GM12874 (cell line): ENCODE results near the gene SGCA.

Source experiments
- TF ChIP-seq, protein P1 (sequence below): IDR thresholded peaks from 2 replicates; pipeline ENCODE4 v1.5.1; 2011; ENCODE audit warnings: low read depth, mild to moderate bottlenecking, control low read depth, low read length, moderate library complexity; ENCODE audit not compliant: insufficient read depth

Gene SGCA

DNA sequence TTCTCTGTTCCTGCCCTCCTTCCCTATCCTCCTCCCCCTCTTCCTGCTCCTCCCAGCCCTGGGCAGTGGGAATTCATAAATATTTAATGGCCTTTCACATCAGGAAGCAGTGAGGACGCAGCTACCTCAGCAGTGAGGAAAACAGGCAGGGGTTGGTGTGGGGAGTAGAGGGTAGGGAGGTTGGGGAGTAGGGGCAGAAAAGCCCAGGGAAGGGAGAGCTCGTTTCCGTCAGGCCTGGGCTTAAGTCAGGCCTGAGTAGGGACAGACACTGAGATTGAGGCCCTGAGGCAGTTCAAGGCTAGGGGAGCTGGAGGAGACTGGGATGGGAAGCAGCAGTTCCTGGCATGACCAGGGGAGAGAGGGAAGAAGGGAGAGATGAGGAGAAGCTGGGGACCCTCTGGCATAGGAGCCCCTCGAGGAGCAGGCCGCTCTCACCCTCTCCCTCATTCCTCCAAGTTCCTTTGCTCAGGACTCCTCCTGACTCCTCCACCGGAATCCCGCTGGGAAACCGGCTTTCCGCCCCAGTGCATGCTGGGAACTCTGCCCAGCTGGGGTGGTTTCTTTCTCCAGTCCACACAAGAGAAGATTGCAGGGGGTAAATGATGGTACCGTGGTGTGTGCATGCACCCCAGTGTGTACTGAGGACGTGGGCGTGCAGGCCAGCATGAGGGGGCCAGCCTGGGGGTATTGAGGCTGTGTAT lies 42.0 kb upstream of the SGCA start:
- TF ChIP-seq, protein P1, sequence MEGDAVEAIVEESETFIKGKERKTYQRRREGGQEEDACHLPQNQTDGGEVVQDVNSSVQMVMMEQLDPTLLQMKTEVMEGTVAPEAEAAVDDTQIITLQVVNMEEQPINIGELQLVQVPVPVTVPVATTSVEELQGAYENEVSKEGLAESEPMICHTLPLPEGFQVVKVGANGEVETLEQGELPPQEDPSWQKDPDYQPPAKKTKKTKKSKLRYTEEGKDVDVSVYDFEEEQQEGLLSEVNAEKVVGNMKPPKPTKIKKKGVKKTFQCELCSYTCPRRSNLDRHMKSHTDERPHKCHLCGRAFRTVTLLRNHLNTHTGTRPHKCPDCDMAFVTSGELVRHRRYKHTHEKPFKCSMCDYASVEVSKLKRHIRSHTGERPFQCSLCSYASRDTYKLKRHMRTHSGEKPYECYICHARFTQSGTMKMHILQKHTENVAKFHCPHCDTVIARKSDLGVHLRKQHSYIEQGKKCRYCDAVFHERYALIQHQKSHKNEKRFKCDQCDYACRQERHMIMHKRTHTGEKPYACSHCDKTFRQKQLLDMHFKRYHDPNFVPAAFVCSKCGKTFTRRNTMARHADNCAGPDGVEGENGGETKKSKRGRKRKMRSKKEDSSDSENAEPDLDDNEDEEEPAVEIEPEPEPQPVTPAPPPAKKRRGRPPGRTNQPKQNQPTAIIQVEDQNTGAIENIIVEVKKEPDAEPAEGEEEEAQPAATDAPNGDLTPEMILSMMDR: no peak

DNA sequence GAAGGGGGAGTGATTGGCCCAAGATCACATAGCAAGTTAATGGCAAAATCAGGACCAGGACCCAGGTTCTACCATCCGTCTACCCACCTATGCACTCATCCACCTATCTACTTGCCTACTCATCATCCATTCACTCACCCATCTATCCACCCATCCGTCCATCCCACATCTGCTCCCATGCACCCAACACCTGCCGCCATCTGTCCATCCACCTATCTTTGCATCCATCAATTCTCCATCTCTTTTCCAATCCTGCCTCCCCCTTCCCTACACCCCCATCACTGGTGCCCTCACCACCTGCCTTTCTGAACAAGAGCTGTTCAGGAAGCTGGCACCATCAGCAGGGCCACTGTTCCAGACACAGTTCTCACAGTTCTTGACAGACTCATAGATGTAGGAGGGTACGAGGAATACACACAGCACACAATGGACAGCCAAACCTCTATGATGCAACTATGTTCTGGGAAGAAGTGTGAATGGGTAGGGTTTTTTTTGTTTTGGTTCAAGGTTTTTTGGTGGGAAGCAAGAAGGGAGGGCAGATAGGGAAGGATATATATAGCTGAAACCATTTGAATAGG lies 40.3 kb upstream of the SGCA start:
- TF ChIP-seq, protein P1: no peak

DNA sequence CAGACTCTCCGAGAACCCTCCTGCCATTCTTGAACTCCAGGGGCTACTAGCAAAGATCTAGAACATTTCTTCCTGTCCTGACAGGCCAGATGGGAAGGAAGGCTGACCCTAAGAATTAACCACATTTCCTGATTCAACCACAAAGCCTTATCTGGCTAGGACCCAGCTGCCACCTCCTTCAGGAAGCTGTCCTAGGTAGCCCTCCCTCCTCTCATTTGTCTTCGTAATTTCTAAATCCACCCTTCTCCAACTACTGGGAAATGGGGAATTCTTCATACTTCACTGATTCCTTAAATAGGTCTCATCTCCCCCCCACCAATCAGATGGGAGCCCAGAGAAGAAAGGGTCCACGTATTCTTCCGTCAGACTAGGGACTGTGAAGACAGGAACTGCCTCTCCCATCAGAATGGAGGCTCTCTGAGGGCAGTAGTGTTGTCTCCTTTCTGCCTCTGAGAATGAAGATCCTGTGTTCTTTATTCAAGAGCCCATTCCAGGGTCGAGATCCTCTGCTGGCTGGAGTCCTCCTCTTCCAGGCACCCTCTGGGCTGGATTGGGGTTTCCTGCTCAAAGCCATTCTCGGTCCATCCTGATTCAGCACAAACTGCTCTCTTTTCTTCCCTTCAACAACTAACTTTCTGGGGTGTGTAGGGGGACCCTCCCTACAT lies 38.0 kb upstream of the SGCA start:
- TF ChIP-seq, protein P1: no peak

DNA sequence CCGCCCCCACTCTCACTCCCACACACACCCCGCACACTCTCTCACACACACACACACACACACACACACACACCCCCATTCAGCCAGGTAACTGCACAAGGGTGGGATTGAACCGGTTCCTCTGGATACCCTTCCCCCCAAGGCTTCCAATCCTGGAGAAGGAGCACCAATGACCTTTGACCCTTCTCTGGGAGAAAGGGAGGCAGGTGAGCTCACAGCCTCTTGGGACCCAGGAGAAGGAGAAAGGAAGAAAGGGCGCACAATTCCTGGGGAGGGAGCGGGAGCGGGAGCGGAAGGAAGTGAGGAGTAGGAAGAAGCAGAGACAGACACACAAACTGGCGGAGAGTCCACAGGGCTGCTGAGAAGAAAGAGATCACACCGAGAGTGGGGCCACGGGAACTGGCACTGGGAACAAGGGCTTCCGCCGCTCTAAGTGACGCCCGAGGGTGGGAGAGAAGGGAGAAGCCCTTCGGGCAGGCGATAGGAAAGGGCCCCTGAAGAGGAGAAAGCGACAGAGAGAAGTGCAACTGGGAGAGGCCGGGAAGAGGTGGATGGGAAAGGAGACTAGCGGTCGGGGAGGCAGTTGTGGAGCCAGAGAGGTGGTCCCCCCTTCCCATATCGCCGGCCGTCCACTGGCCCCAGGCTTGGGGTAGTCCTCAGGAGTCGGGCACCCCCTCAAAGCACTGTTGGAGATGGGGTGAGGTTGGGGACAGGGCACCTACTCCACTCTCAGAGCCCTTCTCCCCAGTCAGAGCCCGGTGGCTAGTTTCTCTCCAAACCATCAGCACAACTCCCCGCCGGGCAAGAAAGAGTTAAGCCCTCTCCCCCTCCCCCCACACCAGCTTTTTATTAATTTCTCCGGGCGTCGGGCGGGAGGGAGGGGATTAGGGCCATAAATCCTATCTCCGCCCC lies 37.1 kb upstream of the SGCA start:
- TF ChIP-seq, protein P1: no peak

DNA sequence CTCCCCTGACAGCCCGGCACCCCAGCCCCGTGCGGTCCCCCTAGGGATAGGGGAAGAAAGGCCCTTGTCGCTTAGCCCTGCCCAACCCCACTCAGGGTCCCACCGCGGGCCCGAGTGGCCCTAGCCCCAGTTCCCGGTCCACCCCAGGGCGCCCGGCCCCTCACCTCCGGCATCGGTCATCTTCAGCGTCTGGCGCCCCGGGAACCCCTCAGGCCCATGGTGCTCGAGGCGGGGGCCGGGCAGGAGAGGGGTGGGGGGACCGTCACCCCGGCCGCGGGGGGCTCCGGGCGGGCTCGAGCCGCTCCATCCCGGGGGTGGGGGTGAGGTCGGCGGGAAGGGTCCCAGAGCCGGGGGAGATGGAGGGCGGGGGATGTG lies 36.5 kb upstream of the SGCA start:
- TF ChIP-seq, protein P1: no peak

DNA sequence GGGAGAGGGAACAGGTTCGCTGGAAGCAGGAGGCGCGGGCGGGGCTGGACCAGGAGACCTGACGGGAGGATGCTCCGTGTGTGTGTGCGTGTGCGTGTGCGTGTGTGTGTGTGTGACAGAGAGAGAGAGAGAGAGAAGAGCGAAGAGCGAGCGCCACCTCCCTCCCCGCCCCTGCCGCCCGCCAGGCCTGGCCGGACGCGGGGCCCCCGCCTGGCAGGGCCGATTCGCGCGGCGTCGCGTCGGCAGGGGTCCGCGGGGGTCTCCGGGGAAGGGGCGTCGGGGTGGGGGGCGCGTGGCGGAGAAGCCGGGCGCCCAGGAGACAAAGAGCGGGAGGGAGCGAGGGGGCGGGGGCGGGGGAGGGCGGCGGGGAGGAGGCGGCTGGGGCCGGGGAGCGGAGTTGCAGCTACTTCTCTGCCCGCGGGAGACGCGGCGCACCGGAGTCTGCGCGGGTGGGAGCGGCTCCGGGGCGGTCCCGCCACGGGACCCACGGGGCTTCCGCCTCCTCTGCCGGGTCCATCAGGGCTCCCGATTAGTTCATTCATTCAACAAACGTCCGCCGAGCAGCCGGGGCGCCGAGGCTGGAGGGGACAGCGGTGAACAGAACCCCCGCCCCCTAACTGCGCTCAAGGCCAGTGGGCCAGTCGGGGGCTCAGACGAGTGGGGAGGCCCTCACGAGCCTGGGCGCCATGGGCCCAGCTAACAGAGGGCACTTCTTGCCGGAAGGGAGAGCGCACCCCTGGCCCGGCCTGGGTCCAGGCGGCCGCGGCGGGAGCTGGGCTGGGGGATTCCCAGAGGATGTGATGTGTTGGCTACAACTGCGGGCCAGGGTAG lies 35.9 kb upstream of the SGCA start, which contains the start of gene SAMD14:
Gene SAMD14, minus strand, starts transcription at position 433 of the 831 bp plus-strand sequence. CDS start 5,201 bp downstream, outside the sequence.
- TF ChIP-seq, protein P1: no peak
